GM23338 (cell line): ENCODE data around the gene ABCC10. TPM values are rescaled to one million over a fixed set of nuclear protein-coding genes. Genes with fewer than 3 reads are reported as not detected.

Experiments used
- ATAC-seq: fragments of 200-7000 bp; cut with Tn5 transposase; 3 replicates; pipeline ENCODE4 v1.9.1; 2020
- DNase-seq: peaks from one replicate; pipeline ENCODE4 v3.0.0-alpha.2; 2015; ENCODE audit warnings: low spot score
- H2AFZ ChIP-seq: fragments of 200-600 bp; sonication (generic); 2 replicates; pipeline ENCODE4 v1.8.0; 2016; ENCODE audit warnings: antibody characterized with exemption, mild to moderate bottlenecking, moderate library complexity
- H3F3A ChIP-seq: fragments of 200-600 bp; sonication (generic); replicated peaks from 2 replicates; pipeline ENCODE4 v1.8.0; 2017; ENCODE audit warnings: antibody characterized with exemption, mixed run types, low read depth
- H3K27ac ChIP-seq: fragments of 200-600 bp; sonication (generic); 2 replicates; pipeline ENCODE4 v1.6.1; 2016; ENCODE audit warnings: low read depth
- H3K27me3 ChIP-seq: fragments of 200-600 bp; sonication (generic); 2 replicates; pipeline ENCODE4 v1.8.0; 2016; ENCODE audit warnings: mild to moderate bottlenecking, mixed run types, moderate library complexity; ENCODE audit not compliant: insufficient read depth
- H3K36me3 ChIP-seq: fragments of 200-600 bp; sonication (generic); 2 replicates; pipeline ENCODE4 v1.8.0; 2016; ENCODE audit warnings: mild to moderate bottlenecking; ENCODE audit not compliant: insufficient read depth
- H3K4me1 ChIP-seq: fragments of 200-600 bp; sonication (generic); 2 replicates; pipeline ENCODE4 v1.8.0; 2016; ENCODE audit warnings: mild to moderate bottlenecking, moderate library complexity; ENCODE audit not compliant: insufficient read depth
- H3K4me2 ChIP-seq: fragments of 200-600 bp; sonication (generic); 2 replicates; pipeline ENCODE4 v1.7.1; 2017; ENCODE audit warnings: mixed run types
- H3K4me3 ChIP-seq: fragments of 200-600 bp; sonication (generic); 2 replicates; pipeline ENCODE4 v1.6.1; 2016; ENCODE audit warnings: mixed run types
- H3K79me2 ChIP-seq: fragments of 200-600 bp; sonication (generic); replicated peaks from 2 replicates; pipeline ENCODE4 v1.8.0; 2017; ENCODE audit warnings: mild to moderate bottlenecking; ENCODE audit not compliant: insufficient read depth
- H3K9me2 ChIP-seq: fragments of 200-600 bp; sonication (generic); 2 replicates; pipeline ENCODE4 v1.8.0; 2017; ENCODE audit not compliant: insufficient read depth
- H4K20me1 ChIP-seq: fragments of 200-600 bp; sonication (generic); replicated peaks from 2 replicates; pipeline ENCODE4 v1.8.0; 2017; ENCODE audit warnings: mild to moderate bottlenecking; ENCODE audit not compliant: insufficient read depth
- H3K27ac Mint-ChIP-seq: 2 replicates; pipeline ENCODE4 v1.8.0; 2020; ENCODE audit warnings: inconsistent platforms, mild to moderate bottlenecking, moderate library complexity, mixed read lengths
- H3K27me3 Mint-ChIP-seq: 3 replicates; pipeline ENCODE4 v1.8.0; 2022; ENCODE audit warnings: low read depth, mild to moderate bottlenecking, moderate library complexity, mixed read lengths, inconsistent platforms; ENCODE audit not compliant: insufficient read depth, poor library complexity
- H3K36me3 Mint-ChIP-seq: 3 replicates; pipeline ENCODE4 v1.8.0; 2021; ENCODE audit warnings: low read depth, mild to moderate bottlenecking, inconsistent platforms, moderate library complexity, mixed read lengths
- H3K4me1 Mint-ChIP-seq: 3 replicates; pipeline ENCODE4 v1.8.0; 2020; ENCODE audit warnings: mild to moderate bottlenecking, inconsistent platforms, mixed read lengths
- H3K4me3 Mint-ChIP-seq: 3 replicates; pipeline ENCODE4 v1.8.0; 2021; ENCODE audit warnings: moderate library complexity, mild to moderate bottlenecking, inconsistent platforms, mixed read lengths
- H3K9me3 Mint-ChIP-seq: 3 replicates; pipeline ENCODE4 v1.8.0; 2020; ENCODE audit warnings: moderate library complexity, mild to moderate bottlenecking, inconsistent platforms, mixed read lengths
- CREB1 ChIP-seq: fragments of 250-450 bp; sonication (Bioruptor Pico); IDR thresholded peaks from 2 replicates; pipeline ENCODE4 v1.5.0; 2020; ENCODE audit warnings: low read depth, mild to moderate bottlenecking, moderate library complexity
- EZH2 ChIP-seq: fragments of 200-600 bp; sonication (generic); IDR thresholded peaks from one replicate; pipeline ENCODE4 v1.8.0; 2017; ENCODE audit warnings: antibody characterized with exemption, mild to moderate bottlenecking, low read depth; ENCODE audit not compliant: unreplicated experiment
- EZH2phosphoT487 ChIP-seq: fragments of 200-600 bp; sonication (generic); IDR thresholded peaks from one replicate; pipeline ENCODE4 v1.8.1; 2018; ENCODE audit warnings: antibody characterized with exemption; ENCODE audit not compliant: unreplicated experiment
- JUNB ChIP-seq: IDR thresholded peaks from one replicate; pipeline ENCODE4 v1.6.1; 2016; ENCODE audit warnings: antibody characterized with exemption; ENCODE audit not compliant: unreplicated experiment
- NANOG ChIP-seq: IDR thresholded peaks from 2 replicates; pipeline ENCODE4 v1.6.1; 2016; ENCODE audit warnings: antibody characterized with exemption, borderline replicate concordance
- POLR2AphosphoS5 ChIP-seq: IDR thresholded peaks from 2 replicates; pipeline ENCODE4 v1.6.1; 2016; ENCODE audit warnings: antibody characterized with exemption, low read depth
- STAT1 ChIP-seq: IDR thresholded peaks from one replicate; pipeline ENCODE4 v1.6.1; 2016; ENCODE audit warnings: antibody characterized with exemption; ENCODE audit not compliant: unreplicated experiment
- ZNF114 ChIP-seq: fragments of 250-450 bp; sonication (Bioruptor Pico); IDR thresholded peaks from 2 replicates; pipeline ENCODE4 v1.5.0; 2020; ENCODE audit warnings: mild to moderate bottlenecking, moderate library complexity
- ZNF331 ChIP-seq: fragments of 250-450 bp; sonication (Bioruptor Pico); IDR thresholded peaks from 2 replicates; pipeline ENCODE4 v1.5.0; 2020; ENCODE audit warnings: low read depth, mild to moderate bottlenecking, moderate library complexity
- polyA plus RNA-seq: library from polyadenylated mRNA; unstranded; fragments of >200 nt; fragmentation: Nextera tagmentation; extraction: Ambion mirVana; gene quantifications from 2 replicates; pipeline ENCODE4 v1.2.1, GENCODE V29; 2016
- total RNA-seq: library from RNA; depleted of rRNA; stranded (reverse); fragments of >200 nt; shearing (Covaris generic); gene quantifications from 2 replicates; pipeline ENCODE4 v1.2.3, GENCODE V29; 2014
- TF ChIP-seq, protein P1 (sequence below): fragments of 250-450 bp; sonication (Bioruptor Pico); IDR thresholded peaks from 2 replicates; pipeline ENCODE4 v1.5.0; 2020; ENCODE audit warnings: mild to moderate bottlenecking, moderate library complexity
- TF ChIP-seq, protein P2 (sequence below): IDR thresholded peaks from one replicate; pipeline ENCODE4 v1.6.1; 2018; ENCODE audit warnings: antibody characterized with exemption; ENCODE audit not compliant: unreplicated experiment
- TF ChIP-seq, protein P3 (sequence below): IDR thresholded peaks from 2 replicates; pipeline ENCODE4 v1.6.1; 2016; ENCODE audit warnings: antibody characterized with exemption

Gene ABCC10
- total and polyA plus RNA-seq, 2 experiments from 2014 or later: 16.9 to 17.5 TPM

DNA sequence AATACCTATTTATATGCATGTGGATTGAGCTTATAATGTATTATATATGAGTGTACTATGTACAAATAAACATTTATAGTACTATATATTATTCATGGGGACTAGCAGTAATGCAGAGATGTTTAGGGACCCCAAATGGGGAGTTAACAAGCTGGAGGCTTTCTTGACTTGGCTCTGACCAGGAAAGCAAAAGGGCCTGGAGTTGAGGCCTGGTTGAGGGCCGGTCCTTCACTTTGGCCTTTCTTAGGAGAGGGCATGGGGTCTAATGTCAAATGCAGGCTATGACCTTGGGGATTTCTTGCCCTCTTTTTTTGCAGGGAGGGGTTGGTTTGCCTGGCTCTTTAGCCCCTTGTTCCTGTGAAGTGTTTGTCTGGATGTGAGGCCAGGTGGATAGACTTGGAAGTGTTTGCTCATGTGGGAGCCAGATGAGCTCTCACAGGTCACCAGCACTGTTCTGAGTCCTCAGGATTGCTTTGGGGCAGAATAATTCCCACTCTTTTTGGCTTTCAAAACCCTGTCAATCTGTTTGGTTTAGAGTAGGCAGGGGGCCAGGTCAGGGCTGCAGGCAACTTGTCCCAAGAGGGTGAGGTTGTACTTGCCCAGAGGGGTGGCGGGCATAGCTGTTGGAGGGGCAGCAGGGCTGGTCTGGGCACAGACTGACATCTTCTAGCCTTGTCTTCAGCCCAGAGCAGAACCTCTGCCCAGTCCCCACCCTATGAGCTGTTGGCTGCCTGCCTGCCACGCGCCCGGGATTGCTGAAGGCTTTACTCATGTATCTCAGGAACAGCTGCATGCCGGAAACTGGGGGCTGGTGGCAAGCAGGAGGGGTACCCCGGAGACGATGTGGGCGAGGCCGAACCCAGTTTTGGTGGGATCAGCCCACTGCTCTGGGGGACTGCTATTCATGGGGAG is 64.7 kb downstream of the ABCC10 start:
- no peak overlapping the region for H3K27ac ChIP-seq
- H3K4me3 Mint-ChIP-seq: no peak overlapping the region
- H3K4me1 ChIP-seq: peaks cover 16% of the 10 kb centered on the region

More for the DNA sequence above, 64.7 kb downstream of the ABCC10 start:
- peaks cover 39% of the 10 kb centered on the region for H3K4me1 Mint-ChIP-seq
- no peak overlapping the region for H2AFZ ChIP-seq
- ATAC-seq: no peak
- peaks cover 55% of the 10 kb centered on the region for H3K79me2 ChIP-seq
- no peak for DNase-seq
- no peak overlapping the region for H3K4me3 ChIP-seq
- TF ChIP-seq, protein P1, sequence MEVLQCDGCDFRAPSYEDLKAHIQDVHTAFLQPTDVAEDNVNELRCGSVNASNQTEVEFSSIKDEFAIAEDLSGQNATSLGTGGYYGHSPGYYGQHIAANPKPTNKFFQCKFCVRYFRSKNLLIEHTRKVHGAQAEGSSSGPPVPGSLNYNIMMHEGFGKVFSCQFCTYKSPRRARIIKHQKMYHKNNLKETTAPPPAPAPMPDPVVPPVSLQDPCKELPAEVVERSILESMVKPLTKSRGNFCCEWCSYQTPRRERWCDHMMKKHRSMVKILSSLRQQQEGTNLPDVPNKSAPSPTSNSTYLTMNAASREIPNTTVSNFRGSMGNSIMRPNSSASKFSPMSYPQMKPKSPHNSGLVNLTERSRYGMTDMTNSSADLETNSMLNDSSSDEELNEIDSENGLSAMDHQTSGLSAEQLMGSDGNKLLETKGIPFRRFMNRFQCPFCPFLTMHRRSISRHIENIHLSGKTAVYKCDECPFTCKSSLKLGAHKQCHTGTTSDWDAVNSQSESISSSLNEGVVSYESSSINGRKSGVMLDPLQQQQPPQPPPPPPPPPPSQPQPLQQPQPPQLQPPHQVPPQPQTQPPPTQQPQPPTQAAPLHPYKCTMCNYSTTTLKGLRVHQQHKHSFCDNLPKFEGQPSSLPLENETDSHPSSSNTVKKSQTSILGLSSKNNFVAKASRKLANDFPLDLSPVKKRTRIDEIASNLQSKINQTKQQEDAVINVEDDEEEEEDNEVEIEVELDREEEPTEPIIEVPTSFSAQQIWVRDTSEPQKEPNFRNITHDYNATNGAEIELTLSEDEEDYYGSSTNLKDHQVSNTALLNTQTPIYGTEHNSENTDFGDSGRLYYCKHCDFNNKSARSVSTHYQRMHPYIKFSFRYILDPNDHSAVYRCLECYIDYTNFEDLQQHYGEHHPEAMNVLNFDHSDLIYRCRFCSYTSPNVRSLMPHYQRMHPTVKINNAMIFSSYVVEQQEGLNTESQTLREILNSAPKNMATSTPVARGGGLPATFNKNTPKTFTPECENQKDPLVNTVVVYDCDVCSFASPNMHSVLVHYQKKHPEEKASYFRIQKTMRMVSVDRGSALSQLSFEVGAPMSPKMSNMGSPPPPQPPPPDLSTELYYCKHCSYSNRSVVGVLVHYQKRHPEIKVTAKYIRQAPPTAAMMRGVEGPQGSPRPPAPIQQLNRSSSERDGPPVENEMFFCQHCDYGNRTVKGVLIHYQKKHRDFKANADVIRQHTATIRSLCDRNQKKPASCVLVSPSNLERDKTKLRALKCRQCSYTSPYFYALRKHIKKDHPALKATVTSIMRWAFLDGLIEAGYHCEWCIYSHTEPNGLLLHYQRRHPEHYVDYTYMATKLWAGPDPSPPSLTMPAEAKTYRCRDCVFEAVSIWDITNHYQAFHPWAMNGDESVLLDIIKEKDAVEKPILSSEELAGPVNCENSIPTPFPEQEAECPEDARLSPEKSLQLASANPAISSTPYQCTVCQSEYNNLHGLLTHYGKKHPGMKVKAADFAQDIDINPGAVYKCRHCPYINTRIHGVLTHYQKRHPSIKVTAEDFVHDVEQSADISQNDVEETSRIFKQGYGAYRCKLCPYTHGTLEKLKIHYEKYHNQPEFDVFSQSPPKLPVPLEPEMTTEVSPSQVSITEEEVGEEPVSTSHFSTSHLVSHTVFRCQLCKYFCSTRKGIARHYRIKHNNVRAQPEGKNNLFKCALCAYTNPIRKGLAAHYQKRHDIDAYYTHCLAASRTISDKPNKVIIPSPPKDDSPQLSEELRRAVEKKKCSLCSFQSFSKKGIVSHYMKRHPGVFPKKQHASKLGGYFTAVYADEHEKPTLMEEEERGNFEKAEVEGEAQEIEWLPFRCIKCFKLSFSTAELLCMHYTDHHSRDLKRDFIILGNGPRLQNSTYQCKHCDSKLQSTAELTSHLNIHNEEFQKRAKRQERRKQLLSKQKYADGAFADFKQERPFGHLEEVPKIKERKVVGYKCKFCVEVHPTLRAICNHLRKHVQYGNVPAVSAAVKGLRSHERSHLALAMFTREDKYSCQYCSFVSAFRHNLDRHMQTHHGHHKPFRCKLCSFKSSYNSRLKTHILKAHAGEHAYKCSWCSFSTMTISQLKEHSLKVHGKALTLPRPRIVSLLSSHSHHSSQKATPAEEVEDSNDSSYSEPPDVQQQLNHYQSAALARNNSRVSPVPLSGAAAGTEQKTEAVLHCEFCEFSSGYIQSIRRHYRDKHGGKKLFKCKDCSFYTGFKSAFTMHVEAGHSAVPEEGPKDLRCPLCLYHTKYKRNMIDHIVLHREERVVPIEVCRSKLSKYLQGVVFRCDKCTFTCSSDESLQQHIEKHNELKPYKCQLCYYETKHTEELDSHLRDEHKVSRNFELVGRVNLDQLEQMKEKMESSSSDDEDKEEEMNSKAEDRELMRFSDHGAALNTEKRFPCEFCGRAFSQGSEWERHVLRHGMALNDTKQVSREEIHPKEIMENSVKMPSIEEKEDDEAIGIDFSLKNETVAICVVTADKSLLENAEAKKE (CRISPR knock-in tag): no peak
- TF ChIP-seq CREB1 (no peak), ZNF114 (CRISPR knock-in tag) (no peak), NANOG (no peak), POLR2AphosphoS5 (no peak), JUNB (no peak), ZNF331 (no peak), EZH2 (no peak), EZH2phosphoT487 (no peak), STAT1 (no peak)
- TF ChIP-seq, protein P2, sequence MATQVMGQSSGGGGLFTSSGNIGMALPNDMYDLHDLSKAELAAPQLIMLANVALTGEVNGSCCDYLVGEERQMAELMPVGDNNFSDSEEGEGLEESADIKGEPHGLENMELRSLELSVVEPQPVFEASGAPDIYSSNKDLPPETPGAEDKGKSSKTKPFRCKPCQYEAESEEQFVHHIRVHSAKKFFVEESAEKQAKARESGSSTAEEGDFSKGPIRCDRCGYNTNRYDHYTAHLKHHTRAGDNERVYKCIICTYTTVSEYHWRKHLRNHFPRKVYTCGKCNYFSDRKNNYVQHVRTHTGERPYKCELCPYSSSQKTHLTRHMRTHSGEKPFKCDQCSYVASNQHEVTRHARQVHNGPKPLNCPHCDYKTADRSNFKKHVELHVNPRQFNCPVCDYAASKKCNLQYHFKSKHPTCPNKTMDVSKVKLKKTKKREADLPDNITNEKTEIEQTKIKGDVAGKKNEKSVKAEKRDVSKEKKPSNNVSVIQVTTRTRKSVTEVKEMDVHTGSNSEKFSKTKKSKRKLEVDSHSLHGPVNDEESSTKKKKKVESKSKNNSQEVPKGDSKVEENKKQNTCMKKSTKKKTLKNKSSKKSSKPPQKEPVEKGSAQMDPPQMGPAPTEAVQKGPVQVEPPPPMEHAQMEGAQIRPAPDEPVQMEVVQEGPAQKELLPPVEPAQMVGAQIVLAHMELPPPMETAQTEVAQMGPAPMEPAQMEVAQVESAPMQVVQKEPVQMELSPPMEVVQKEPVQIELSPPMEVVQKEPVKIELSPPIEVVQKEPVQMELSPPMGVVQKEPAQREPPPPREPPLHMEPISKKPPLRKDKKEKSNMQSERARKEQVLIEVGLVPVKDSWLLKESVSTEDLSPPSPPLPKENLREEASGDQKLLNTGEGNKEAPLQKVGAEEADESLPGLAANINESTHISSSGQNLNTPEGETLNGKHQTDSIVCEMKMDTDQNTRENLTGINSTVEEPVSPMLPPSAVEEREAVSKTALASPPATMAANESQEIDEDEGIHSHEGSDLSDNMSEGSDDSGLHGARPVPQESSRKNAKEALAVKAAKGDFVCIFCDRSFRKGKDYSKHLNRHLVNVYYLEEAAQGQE: no peak
- TF ChIP-seq, protein P3, sequence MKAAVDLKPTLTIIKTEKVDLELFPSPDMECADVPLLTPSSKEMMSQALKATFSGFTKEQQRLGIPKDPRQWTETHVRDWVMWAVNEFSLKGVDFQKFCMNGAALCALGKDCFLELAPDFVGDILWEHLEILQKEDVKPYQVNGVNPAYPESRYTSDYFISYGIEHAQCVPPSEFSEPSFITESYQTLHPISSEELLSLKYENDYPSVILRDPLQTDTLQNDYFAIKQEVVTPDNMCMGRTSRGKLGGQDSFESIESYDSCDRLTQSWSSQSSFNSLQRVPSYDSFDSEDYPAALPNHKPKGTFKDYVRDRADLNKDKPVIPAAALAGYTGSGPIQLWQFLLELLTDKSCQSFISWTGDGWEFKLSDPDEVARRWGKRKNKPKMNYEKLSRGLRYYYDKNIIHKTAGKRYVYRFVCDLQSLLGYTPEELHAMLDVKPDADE: no peak
- no peaks in the 10 kb centered on the region for H3K27me3 ChIP-seq
- H3K27ac Mint-ChIP-seq: peak overlapping the region; percentile 74
- no peaks in the 10 kb centered on the region for H3K36me3 ChIP-seq
- H3K4me2 ChIP-seq: no peak overlapping the region
- peaks cover 26% of the 10 kb centered on the region for H4K20me1 ChIP-seq
- H3F3A ChIP-seq: no peaks in the 10 kb centered on the region
- no peaks in the 10 kb centered on the region for H3K9me2 ChIP-seq
- no peaks in the 10 kb centered on the region for H3K9me3 Mint-ChIP-seq
- H3K36me3 Mint-ChIP-seq: peaks cover 4% of the 10 kb centered on the region; the same call in 2 of the 3 replicates
- H3K27me3 Mint-ChIP-seq: peaks cover 10% of the 10 kb centered on the region
